Endodermal cell (in vitro differentiated cells): Measurements from ENCODE around the gene SEZ6L2. TPM values are rescaled to one million over a fixed set of nuclear protein-coding genes. Genes with fewer than 3 reads are reported as not detected.
"Not testable (repeated sequence)": the region's sequence is repeated elsewhere in the genome, so short reads cannot be mapped to it uniquely, and the experiment has no call there.

Experiments
- DNase-seq: peaks from one replicate; pipeline ENCODE4 v3.0.0-alpha.2; 2017
- H3K27ac ChIP-seq: 2 replicates; pipeline ENCODE4 v1.5.1; 2013; ENCODE audit warnings: mild to moderate bottlenecking, low read depth, low read length, moderate library complexity
- H3K27me3 ChIP-seq: 2 replicates; pipeline ENCODE4 v1.6.1; 2013; ENCODE audit warnings: mild to moderate bottlenecking, low read length, moderate library complexity; ENCODE audit not compliant: insufficient read depth, control insufficient read depth, poor library complexity, severe bottlenecking
- H3K36me3 ChIP-seq: 2 replicates; pipeline ENCODE4 v1.7.0; 2013; ENCODE audit warnings: mild to moderate bottlenecking, low read length, moderate library complexity; ENCODE audit not compliant: control insufficient read depth, insufficient read depth
- H3K4me1 ChIP-seq: one replicate; pipeline ENCODE4 v1.7.0; 2013; ENCODE audit warnings: low read length; ENCODE audit not compliant: control insufficient read depth, insufficient read depth
- H3K4me3 ChIP-seq: 2 replicates; pipeline ENCODE4 v1.5.1; 2013; ENCODE audit warnings: mild to moderate bottlenecking, low read length, moderate library complexity
- H3K9ac ChIP-seq: 2 replicates; pipeline ENCODE4 v1.6.1; 2013; ENCODE audit warnings: mild to moderate bottlenecking, low read length, moderate library complexity; ENCODE audit not compliant: poor library complexity, severe bottlenecking; ENCODE audit errors: extremely low read depth
- H3K9me3 ChIP-seq: 2 replicates; pipeline ENCODE4 v1.6.1; 2013; ENCODE audit warnings: mild to moderate bottlenecking, low read length, moderate library complexity; ENCODE audit not compliant: control insufficient read depth
- H3K27ac Mint-ChIP-seq: 2 replicates; pipeline ENCODE4 v1.8.0; 2020; ENCODE audit warnings: mixed read lengths
- H3K27me3 Mint-ChIP-seq: 2 replicates; pipeline ENCODE4 v1.8.0; 2021; ENCODE audit warnings: mild to moderate bottlenecking, mixed read lengths; ENCODE audit not compliant: insufficient read depth
- H3K36me3 Mint-ChIP-seq: 2 replicates; pipeline ENCODE4 v1.8.0; 2020; ENCODE audit warnings: low read depth, mixed read lengths
- H3K4me1 Mint-ChIP-seq: 2 replicates; pipeline ENCODE4 v1.8.0; 2020; ENCODE audit warnings: mixed read lengths
- H3K4me3 Mint-ChIP-seq: 2 replicates; pipeline ENCODE4 v1.8.0; 2020; ENCODE audit warnings: mild to moderate bottlenecking, moderate library complexity, mixed read lengths
- H3K9me3 Mint-ChIP-seq: 2 replicates; pipeline ENCODE4 v1.8.0; 2020; ENCODE audit warnings: mild to moderate bottlenecking, mixed read lengths
- CTCF ChIP-seq: fragments of 200-600 bp; sonication (generic); conservative IDR thresholded peaks from 2 replicates; pipeline ENCODE4 v1.5.0; 2021; ENCODE audit warnings: antibody characterized with exemption, mild to moderate bottlenecking
- WGBS, 2 experiments: methylation state at CpG; one replicate each; pipeline versions ENCODE4 v1.1.5 to v1.1.7; 2013; ENCODE audit warnings: missing lambda C conversion rate in 2 of 2, mixed read lengths in 1 of 2; ENCODE audit not compliant: insufficient coverage in 1 of 2, insufficient read length in 1 of 2; 5-methylcytosine and 5-hydroxymethylcytosine counted together
- total RNA-seq, 2 donors: library from RNA; stranded (reverse); fragmentation: NEBNext Ultra II Directional in 1 of 2; extraction: Animal tissue kit (Norgen Biotek cat#: 25700) in 1 of 2; gene quantifications; 2 replicates in 1 of 2; 3 replicates in 1 of 2; pipeline ENCODE4 v1.2.1, GENCODE V29; 2021

The SEZ6L2 gene
- total RNA-seq, 2 donors from 2014 or later, result 44.0 to 52.1 TPM

GRCh38 chr16:29910819-29911675, 11.7 kb upstream of the SEZ6L2 start:
- no peak overlapping the region for H3K27ac Mint-ChIP-seq
- Histone ChIP-seq H3K27ac (no peak overlapping the region), H3K9ac (no peak overlapping the region), H3K4me3 (no peak overlapping the region), H3K36me3 (peaks cover 11% of the 10 kb centered on the region), H3K27me3 (no peaks in the 10 kb centered on the region), H3K9me3 (no peaks in the 10 kb centered on the region), H3K4me1 (no peaks in the 10 kb centered on the region)
- no peaks in the 10 kb centered on the region for H3K27me3 Mint-ChIP-seq
- H3K4me3 Mint-ChIP-seq, result no peak overlapping the region
- H3K36me3 Mint-ChIP-seq, result peaks cover 22% of the 10 kb centered on the region
- no peaks in the 10 kb centered on the region for H3K9me3 Mint-ChIP-seq
- no peak for DNase-seq
- 93 to 95% methylated on average over 13 to 20 of the region's 20 CpGs for WGBS, 2 experiments
- TF ChIP-seq CTCF, result peak; percentile 34
- peaks cover 4% of the 10 kb centered on the region for H3K4me1 Mint-ChIP-seq

GRCh38 chr16:29909851-29910250, 10.5 kb upstream of the SEZ6L2 start:
- not testable (repeated sequence) for H3K27me3 Mint-ChIP-seq, H3K36me3 ChIP-seq, H3K4me3 ChIP-seq, H3K4me3 Mint-ChIP-seq, H3K9ac ChIP-seq, DNase-seq, H3K9me3 ChIP-seq, H3K9me3 Mint-ChIP-seq, H3K4me1 Mint-ChIP-seq, H3K27ac Mint-ChIP-seq, H3K27me3 ChIP-seq, H3K27ac ChIP-seq, H3K4me1 ChIP-seq
- WGBS, 2 experiments, result 67 to 85% methylated on average over 3 to 6 of the region's 6 CpGs
- H3K36me3 Mint-ChIP-seq, result peaks cover 16% of the 10 kb centered on the region

- no peaks in the 10 kb centered on the region for H3K27me3 Mint-ChIP-seq
- no peak overlapping the region for H3K4me3 Mint-ChIP-seq
- H3K27me3 ChIP-seq, result no peaks in the 10 kb centered on the region
- no peak overlapping the region for H3K27ac Mint-ChIP-seq
- no peaks in the 10 kb centered on the region for H3K4me1 ChIP-seq
- DNase-seq, result no peak
- H3K9ac ChIP-seq, result no peak overlapping the region
- 91 to 100% methylated on average over 2 of the region's 2 CpGs for WGBS, 2 experiments
- no peak overlapping the region for H3K27ac ChIP-seq
- peaks cover 17% of the 10 kb centered on the region for H3K36me3 Mint-ChIP-seq
- no peak overlapping the region for H3K4me3 ChIP-seq
- H3K9me3 Mint-ChIP-seq, result no peaks in the 10 kb centered on the region
- TF ChIP-seq CTCF, result no peak
- no peaks in the 10 kb centered on the region for H3K9me3 ChIP-seq
- H3K4me1 Mint-ChIP-seq, result peaks cover 4% of the 10 kb centered on the region
- H3K36me3 ChIP-seq, result peaks cover 4% of the 10 kb centered on the region
Measured at GRCh38 chr16:29909391-29909790, 10.0 kb upstream of the SEZ6L2 start.
